ENCODE data around the gene ACOXL. TPM values are rescaled to one million over a fixed set of nuclear protein-coding genes. Genes with fewer than 3 reads are reported as not detected.
"Not testable (repeated sequence)": the region's sequence is repeated elsewhere in the genome, so short reads cannot be mapped to it uniquely, and the experiment has no call there.

ACOXL gene
- total RNA-seq, 3 donors from 2014 or later: 0.24 to 0.32 (median 0.30) TPM

DNA sequence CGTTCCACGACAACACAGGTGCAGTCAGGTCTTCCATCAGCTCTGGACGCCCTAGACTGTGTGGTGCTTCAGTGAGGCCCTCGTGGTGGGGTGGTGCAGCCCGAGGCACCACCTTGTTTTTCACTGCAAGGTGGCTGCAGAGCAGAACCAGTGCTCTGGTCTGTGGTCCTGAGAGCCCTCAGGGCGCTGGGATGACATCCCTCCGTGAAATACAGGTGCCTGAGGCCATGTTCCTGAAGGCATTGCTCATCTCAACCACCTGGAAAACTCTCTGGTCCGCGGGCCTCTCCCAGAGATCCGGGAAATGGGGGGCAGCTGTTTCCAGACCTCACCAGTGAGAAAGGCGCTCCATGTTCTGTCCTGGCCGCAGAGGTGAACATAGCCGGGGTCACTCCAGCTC, 119.2 kb downstream of the ACOXL start:
- Mint-ChIP-seq H3K4me3 (no peak overlapping the region), H3K9me3 (no peaks in the 10 kb centered on the region), H3K36me3 (ENCODE audit: insufficient read depth) (no peaks in the 10 kb centered on the region), H3K27me3 (ENCODE audit: low read depth) (peaks cover 2% of the 10 kb centered on the region), H3K4me1 (ENCODE audit: low read depth) (peaks cover 62% of the 10 kb centered on the region)
- DNase-seq (no peak), ATAC-seq (no peak)

GRCh38 chr2:110852051-110852450, 119.7 kb downstream of the ACOXL start:
- ATAC-seq (no peak), DNase-seq (no peak)
- no peak overlapping the region for H3K4me3 Mint-ChIP-seq
- H3K4me1 Mint-ChIP-seq (ENCODE audit: low read depth): peaks cover 58% of the 10 kb centered on the region
- no peaks in the 10 kb centered on the region for H3K9me3 Mint-ChIP-seq
- H3K27me3 Mint-ChIP-seq (ENCODE audit: low read depth): peaks cover 3% of the 10 kb centered on the region
- no peaks in the 10 kb centered on the region for H3K36me3 Mint-ChIP-seq (ENCODE audit: insufficient read depth)

DNA sequence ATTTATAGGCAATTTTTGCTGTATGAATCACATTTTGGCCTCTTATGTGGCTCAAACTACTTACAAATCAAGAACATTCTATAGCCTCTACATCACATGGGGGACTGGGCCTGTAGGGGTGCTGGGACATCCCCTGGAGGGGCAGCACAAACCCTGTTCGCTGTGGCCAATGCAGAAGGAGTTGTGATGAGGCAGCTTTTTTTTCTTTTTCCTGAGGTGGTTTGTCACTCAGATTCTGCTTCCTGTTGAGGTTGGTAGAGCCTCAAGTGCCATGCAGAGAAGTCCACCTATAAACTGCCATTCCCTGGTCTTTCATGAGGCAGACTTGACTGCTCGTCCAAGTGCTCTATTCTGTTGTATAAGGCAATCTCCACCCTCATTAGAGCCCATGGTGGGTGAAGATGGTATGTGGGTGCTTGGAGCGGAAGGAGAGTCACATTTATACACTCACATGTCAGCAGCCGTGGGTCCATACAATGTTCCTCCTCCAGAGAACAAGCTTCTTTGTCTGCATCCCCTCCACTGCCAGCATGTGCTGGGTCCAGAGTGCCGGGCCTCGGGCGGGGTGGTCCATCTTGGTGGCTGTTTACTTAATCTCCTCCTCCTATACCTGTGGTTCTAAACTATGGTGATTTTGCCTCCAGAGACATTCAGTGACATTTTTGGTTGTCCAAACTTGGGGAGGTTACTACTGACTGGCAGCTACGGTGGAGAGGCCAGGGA, 120.3 kb downstream of the ACOXL start:
- Mint-ChIP-seq H3K4me1 (ENCODE audit: low read depth) (peaks cover 51% of the 10 kb centered on the region), H3K27me3 (ENCODE audit: low read depth) (peaks cover 3% of the 10 kb centered on the region)

DNA sequence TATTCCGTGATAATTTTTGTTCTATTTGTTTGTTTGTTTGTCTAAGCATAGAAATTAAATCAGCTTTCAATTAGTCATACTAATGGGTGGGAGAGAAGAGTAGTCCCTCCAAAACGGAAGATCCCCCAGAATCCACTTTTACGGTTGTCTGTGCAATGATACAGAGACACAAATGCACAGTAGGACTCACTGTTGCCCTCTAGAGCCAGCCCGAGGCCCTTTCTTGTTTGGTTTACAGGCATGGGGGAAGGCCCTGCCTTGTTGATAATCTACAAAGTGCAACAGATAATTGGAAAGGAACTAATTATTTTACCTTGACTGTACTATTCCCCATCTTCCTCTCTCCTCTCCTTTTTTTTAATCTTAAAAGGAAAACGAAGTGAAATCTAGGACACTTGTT, 121.1 kb downstream of the ACOXL start:
- Mint-ChIP-seq H3K36me3 (ENCODE audit: insufficient read depth) (no peaks in the 10 kb centered on the region), H3K9me3 (no peaks in the 10 kb centered on the region), H3K27me3 (ENCODE audit: low read depth) (peaks cover 3% of the 10 kb centered on the region), H3K4me3 (no peak overlapping the region), H3K4me1 (ENCODE audit: low read depth) (peaks cover 56% of the 10 kb centered on the region)
- ATAC-seq (no peak), DNase-seq (peak; percentile 41)

More for the DNA sequence above, 120.3 kb downstream of the ACOXL start:
- ATAC-seq (peak; percentile 50 to 67), DNase-seq (peak; percentile 35)
- no peaks in the 10 kb centered on the region for H3K36me3 Mint-ChIP-seq (ENCODE audit: insufficient read depth)
- H3K4me3 Mint-ChIP-seq: no peak overlapping the region
- no peaks in the 10 kb centered on the region for H3K9me3 Mint-ChIP-seq

GRCh38 chr2:110853948-110854347, 121.6 kb downstream of the ACOXL start:
- Mint-ChIP-seq H3K4me3 (no peak overlapping the region), H3K9me3 (no peaks in the 10 kb centered on the region), H3K27me3 (ENCODE audit: low read depth) (peaks cover 6% of the 10 kb centered on the region), H3K4me1 (ENCODE audit: low read depth) (peaks cover 58% of the 10 kb centered on the region), H3K36me3 (ENCODE audit: insufficient read depth) (no peaks in the 10 kb centered on the region)
- DNase-seq: no peak
- ATAC-seq: no peak

GRCh38 chr2:110854355-110855081, 122.1 kb downstream of the ACOXL start:
- DNase-seq (no peak), ATAC-seq (no peak)
- Mint-ChIP-seq H3K9me3 (no peaks in the 10 kb centered on the region), H3K4me1 (ENCODE audit: low read depth) (peaks cover 60% of the 10 kb centered on the region), H3K36me3 (ENCODE audit: insufficient read depth) (no peaks in the 10 kb centered on the region), H3K4me3 (no peak overlapping the region), H3K27me3 (ENCODE audit: low read depth) (peaks cover 11% of the 10 kb centered on the region)

DNA sequence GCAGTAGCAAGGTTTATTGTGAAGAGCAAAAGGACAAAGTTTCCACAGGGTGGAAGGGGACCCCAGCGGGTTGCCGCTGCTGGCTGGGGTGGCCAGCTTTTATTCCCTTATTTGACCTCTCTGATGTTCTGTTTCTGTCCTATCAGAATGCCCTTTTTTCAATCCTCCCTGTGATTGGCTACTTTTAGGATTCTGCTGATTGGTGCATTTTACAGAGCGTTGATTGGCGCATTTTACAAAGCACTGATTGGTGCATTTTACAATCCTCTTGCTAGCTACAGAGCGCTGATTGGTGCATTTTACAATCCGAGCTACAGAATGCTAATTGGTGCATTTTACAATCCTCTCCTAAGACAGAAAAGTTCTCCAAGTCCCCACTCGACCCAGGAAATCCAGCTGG, 123.5 kb downstream of the ACOXL start:
- not testable (repeated sequence) for DNase-seq; H3K4me3 Mint-ChIP-seq; H3K36me3 Mint-ChIP-seq (ENCODE audit: insufficient read depth); H3K9me3 Mint-ChIP-seq; ATAC-seq
- peaks cover 16% of the 10 kb centered on the region for H3K27me3 Mint-ChIP-seq (ENCODE audit: low read depth)
- H3K4me1 Mint-ChIP-seq (ENCODE audit: low read depth): peaks cover 69% of the 10 kb centered on the region

DNA sequence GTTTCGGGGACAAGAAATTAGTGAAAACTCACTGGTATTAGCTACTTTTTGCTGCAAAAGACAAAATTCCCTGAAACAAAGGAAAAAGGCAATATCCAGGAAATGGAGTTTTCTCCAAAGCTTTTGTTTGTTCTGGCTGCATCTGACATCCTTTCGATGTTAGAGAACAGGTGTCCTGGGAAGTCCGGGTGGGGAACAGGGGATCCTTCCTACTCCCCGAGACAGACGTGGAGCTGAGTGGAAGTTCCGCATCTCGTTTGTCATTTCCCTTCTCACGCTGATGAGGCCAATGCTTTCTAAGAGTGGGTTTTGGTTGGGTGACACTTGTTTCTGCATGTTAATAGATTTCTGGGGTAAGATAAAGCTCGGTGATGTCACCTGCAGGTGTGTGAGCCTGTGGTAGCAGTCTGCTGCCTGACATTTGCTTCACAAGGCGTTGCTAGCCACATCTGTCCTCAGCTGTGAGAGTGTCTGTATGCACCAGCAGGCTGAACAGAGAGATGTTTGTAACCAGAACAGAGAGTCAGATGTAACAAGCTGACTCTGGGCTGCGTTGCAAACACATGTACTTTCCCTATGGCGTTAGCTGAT, 125.9 kb downstream of the ACOXL start:
- no peaks in the 10 kb centered on the region for H3K9me3 Mint-ChIP-seq
- peak; percentile 92 to 95 for ATAC-seq
- peaks cover 49% of the 10 kb centered on the region for H3K4me1 Mint-ChIP-seq (ENCODE audit: low read depth)
- peak overlapping the region; percentile 59 for H3K4me3 Mint-ChIP-seq
- H3K36me3 Mint-ChIP-seq (ENCODE audit: insufficient read depth): no peaks in the 10 kb centered on the region
- peaks cover 23% of the 10 kb centered on the region for H3K27me3 Mint-ChIP-seq (ENCODE audit: low read depth)
- peak; percentile 55 for DNase-seq

DNA sequence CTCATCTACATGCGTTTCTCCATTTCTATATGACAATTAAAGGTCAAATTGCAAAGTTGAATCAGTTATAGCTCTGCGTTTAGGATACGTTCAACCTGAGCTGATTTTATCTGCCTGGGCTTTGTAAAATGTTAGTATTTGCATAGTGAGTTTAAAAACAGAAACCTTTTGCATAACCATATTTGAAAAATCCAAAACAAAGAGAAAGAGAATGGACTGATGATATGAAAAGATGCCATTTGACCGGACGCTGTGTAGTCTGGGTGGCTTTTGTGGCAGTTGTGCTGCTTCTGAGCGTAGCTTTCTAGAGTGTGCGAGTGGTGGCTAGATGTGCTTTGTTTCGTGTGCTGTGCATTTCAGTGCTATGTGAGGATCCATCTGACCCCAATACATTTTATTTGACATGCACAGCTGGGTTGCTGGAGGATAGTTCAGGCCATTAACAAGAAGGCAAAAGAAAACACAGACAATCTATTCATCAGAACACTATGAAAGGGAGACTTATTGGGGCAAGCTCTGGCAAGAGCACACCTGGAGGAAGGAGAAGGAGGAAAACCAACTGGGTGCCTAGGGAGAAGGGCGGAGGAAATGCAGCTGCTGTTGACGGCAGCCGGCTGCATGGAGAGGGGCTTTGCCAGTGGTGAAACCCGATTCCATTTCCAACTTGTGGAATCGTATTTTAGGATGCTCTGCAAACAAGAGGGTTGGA, 126.8 kb downstream of the ACOXL start:
- Mint-ChIP-seq H3K4me3 (peak overlapping the region; percentile 59), H3K9me3 (no peaks in the 10 kb centered on the region), H3K27me3 (ENCODE audit: low read depth) (peaks cover 23% of the 10 kb centered on the region), H3K4me1 (ENCODE audit: low read depth) (peaks cover 41% of the 10 kb centered on the region), H3K36me3 (ENCODE audit: insufficient read depth) (no peaks in the 10 kb centered on the region)
- DNase-seq (no peak), ATAC-seq (peak; percentile 33 to 49)

GRCh38 chr2:110860630-110861029, 128.3 kb downstream of the ACOXL start:
- H3K36me3 Mint-ChIP-seq (ENCODE audit: insufficient read depth): no peaks in the 10 kb centered on the region
- no peak for DNase-seq
- peaks cover 23% of the 10 kb centered on the region for H3K27me3 Mint-ChIP-seq (ENCODE audit: low read depth)
- no peaks in the 10 kb centered on the region for H3K9me3 Mint-ChIP-seq
- H3K4me1 Mint-ChIP-seq (ENCODE audit: low read depth): peaks cover 45% of the 10 kb centered on the region
- ATAC-seq: no peak
- H3K4me3 Mint-ChIP-seq: no peak overlapping the region

- Mint-ChIP-seq H3K4me3 (no peak overlapping the region), H3K9me3 (no peaks in the 10 kb centered on the region), H3K4me1 (ENCODE audit: low read depth) (peaks cover 55% of the 10 kb centered on the region), H3K36me3 (ENCODE audit: insufficient read depth) (no peaks in the 10 kb centered on the region), H3K27me3 (ENCODE audit: low read depth) (peaks cover 20% of the 10 kb centered on the region)
- no peak for DNase-seq
- ATAC-seq: no peak
Measured at GRCh38 chr2:110861616-110862260, 129.4 kb downstream of the ACOXL start.

GRCh38 chr2:110863726-110864125, 131.4 kb downstream of the ACOXL start:
- no peak for DNase-seq
- peaks cover 26% of the 10 kb centered on the region for H3K27me3 Mint-ChIP-seq (ENCODE audit: low read depth)
- no peaks in the 10 kb centered on the region for H3K9me3 Mint-ChIP-seq
- no peaks in the 10 kb centered on the region for H3K36me3 Mint-ChIP-seq (ENCODE audit: insufficient read depth)
- ATAC-seq: no peak
- no peak overlapping the region for H3K4me3 Mint-ChIP-seq
- H3K4me1 Mint-ChIP-seq (ENCODE audit: low read depth): peaks cover 49% of the 10 kb centered on the region

- H3K4me3 Mint-ChIP-seq: no peak overlapping the region
- peaks cover 21% of the 10 kb centered on the region for H3K27me3 Mint-ChIP-seq (ENCODE audit: low read depth)
- H3K36me3 Mint-ChIP-seq (ENCODE audit: insufficient read depth): no peaks in the 10 kb centered on the region
- H3K4me1 Mint-ChIP-seq (ENCODE audit: low read depth): peaks cover 45% of the 10 kb centered on the region
- no peaks in the 10 kb centered on the region for H3K9me3 Mint-ChIP-seq
- DNase-seq: no peak
- ATAC-seq: no peak
Measured at GRCh38 chr2:110864176-110864575, 131.8 kb downstream of the ACOXL start.

DNA sequence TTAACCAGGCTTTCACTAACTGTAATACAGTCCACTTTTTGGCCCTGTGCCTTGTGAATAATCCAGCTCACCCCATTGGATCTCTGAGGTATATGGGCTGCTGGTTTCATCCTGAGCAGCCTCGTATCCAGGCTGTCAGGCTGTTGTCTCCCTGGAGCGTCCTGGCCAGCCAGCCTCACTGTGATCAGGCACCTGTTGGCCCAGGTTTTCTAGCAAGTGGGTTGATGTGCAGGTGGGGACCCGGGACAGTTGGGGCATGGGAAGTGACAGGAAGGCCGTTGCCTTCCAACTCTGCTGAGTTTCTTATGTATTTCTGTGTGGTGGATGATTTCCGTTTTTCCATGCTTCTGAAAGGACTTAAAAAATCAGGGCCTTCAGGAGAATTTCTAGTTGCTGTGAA, 132.4 kb downstream of the ACOXL start:
- DNase-seq: no peak
- H3K4me3 Mint-ChIP-seq: no peak overlapping the region
- no peaks in the 10 kb centered on the region for H3K9me3 Mint-ChIP-seq
- H3K27me3 Mint-ChIP-seq (ENCODE audit: low read depth): peaks cover 19% of the 10 kb centered on the region
- peaks cover 39% of the 10 kb centered on the region for H3K4me1 Mint-ChIP-seq (ENCODE audit: low read depth)
- ATAC-seq: no peak
- no peaks in the 10 kb centered on the region for H3K36me3 Mint-ChIP-seq (ENCODE audit: insufficient read depth)

Data from activated T-cell treated with anti-CD3 and anti-CD28 coated beads, Interleukin-2, amount 50 U/mL, for 4 hours (primary cell).